Measurements from ENCODE around the gene ST7. TPM values are rescaled to one million over a fixed set of nuclear protein-coding genes. Genes with fewer than 3 reads are reported as not detected.

The ST7 gene
- total and polyA plus RNA-seq, 2 experiments from 2014 or later, result 9.9 to 18.3 TPM

GRCh38 chr7:117176206-117176605, 222.9 kb downstream of the ST7 start:
- no peaks in the 10 kb centered on the region for H4K20me1 ChIP-seq (replicated peaks; ENCODE audit: insufficient read depth)
- no peak overlapping the region for H3K27ac Mint-ChIP-seq
- no peak overlapping the region for H3K27ac ChIP-seq (ENCODE audit: low read depth)
- H3K27me3 Mint-ChIP-seq (ENCODE audit: insufficient read depth, low read depth, poor library complexity), result no peaks in the 10 kb centered on the region
- TF ChIP-seq ETS1 (IDR thresholded peaks at IDR 0.05) (no peak), ZNF462 (CRISPR knock-in tag; IDR thresholded peaks at IDR 0.05) (no peak), STAT1 (IDR thresholded peaks at IDR 0.05; ENCODE audit: unreplicated experiment) (no peak), ZNF331 (CRISPR knock-in tag; IDR thresholded peaks at IDR 0.05; ENCODE audit: low read depth) (no peak), REST (IDR thresholded peaks at IDR 0.05; ENCODE audit: unreplicated experiment) (no peak), JUNB (IDR thresholded peaks at IDR 0.05; ENCODE audit: unreplicated experiment) (no peak), CREB1 (CRISPR knock-in tag; IDR thresholded peaks at IDR 0.05; ENCODE audit: low read depth) (no peak)
- no peaks in the 10 kb centered on the region for H3K36me3 Mint-ChIP-seq (ENCODE audit: low read depth)
- H3K4me2 ChIP-seq, result no peak overlapping the region
- H2AFZ ChIP-seq, result no peak overlapping the region
- no peak overlapping the region for H3K4me3 Mint-ChIP-seq
- DNase-seq (ENCODE audit: low spot score), result no peak
- no peaks in the 10 kb centered on the region for H3K9me2 ChIP-seq (ENCODE audit: insufficient read depth)
- no peaks in the 10 kb centered on the region for H3K79me2 ChIP-seq (replicated peaks; ENCODE audit: insufficient read depth)
- H3F3A ChIP-seq (replicated peaks; ENCODE audit: low read depth), result no peaks in the 10 kb centered on the region
- no peak for ATAC-seq
- H3K36me3 ChIP-seq (ENCODE audit: insufficient read depth), result no peaks in the 10 kb centered on the region
- peaks cover 4% of the 10 kb centered on the region for H3K4me1 Mint-ChIP-seq
- H3K9me3 Mint-ChIP-seq, result no peaks in the 10 kb centered on the region
- H3K4me1 ChIP-seq (ENCODE audit: insufficient read depth), result peaks cover 6% of the 10 kb centered on the region; the same call in 1 of the 2 replicates
- H3K27me3 ChIP-seq (ENCODE audit: insufficient read depth), result no peaks in the 10 kb centered on the region
- H3K4me3 ChIP-seq, result no peak overlapping the region
